GM23248 (cell line): ENCODE data around the gene TMEM117. TPM values are rescaled to one million over a fixed set of nuclear protein-coding genes. Genes with fewer than 3 reads are reported as not detected.

Source experiments
- DNase-seq: peaks from one replicate; pipeline ENCODE4 v3.0.0-alpha.2; 2015
- H2AFZ ChIP-seq: fragments of 200-600 bp; sonication (generic); 2 replicates; pipeline ENCODE4 v1.6.1; 2016; ENCODE audit warnings: antibody characterized with exemption
- H3F3A ChIP-seq: fragments of 200-600 bp; sonication (generic); 2 replicates; pipeline ENCODE4 v1.6.1; 2016; ENCODE audit warnings: mild to moderate bottlenecking, antibody characterized with exemption, mixed run types; ENCODE audit not compliant: insufficient read depth
- H3K27ac ChIP-seq: fragments of 200-600 bp; sonication (generic); 2 replicates; pipeline ENCODE4 v1.5.1; 2016; ENCODE audit warnings: mild to moderate bottlenecking
- H3K27me3 ChIP-seq: fragments of 200-600 bp; sonication (generic); replicated peaks from 2 replicates; pipeline ENCODE4 v1.6.1; 2016; ENCODE audit warnings: mild to moderate bottlenecking; ENCODE audit not compliant: insufficient read depth
- H3K36me3 ChIP-seq: fragments of 200-600 bp; sonication (generic); 2 replicates; pipeline ENCODE4 v1.6.1; 2016; ENCODE audit warnings: low read depth, mild to moderate bottlenecking
- H3K4me1 ChIP-seq: fragments of 200-600 bp; sonication (generic); 2 replicates; pipeline ENCODE4 v1.6.1; 2016; ENCODE audit warnings: mild to moderate bottlenecking; ENCODE audit not compliant: insufficient read depth
- H3K4me2 ChIP-seq: fragments of 200-600 bp; sonication (generic); one replicate; pipeline ENCODE4 v1.6.1; 2016; ENCODE audit warnings: mild to moderate bottlenecking; ENCODE audit not compliant: unreplicated experiment
- H3K4me3 ChIP-seq: fragments of 200-600 bp; sonication (generic); 2 replicates; pipeline ENCODE4 v1.5.1; 2016; ENCODE audit warnings: mild to moderate bottlenecking
- H3K79me2 ChIP-seq: fragments of 200-600 bp; sonication (generic); 2 replicates; pipeline ENCODE4 v1.6.1; 2016; ENCODE audit warnings: mild to moderate bottlenecking; ENCODE audit not compliant: insufficient read depth
- H3K9ac ChIP-seq: fragments of 200-600 bp; sonication (generic); 2 replicates; pipeline ENCODE4 v1.6.1; 2016; ENCODE audit warnings: mild to moderate bottlenecking
- H3K9me2 ChIP-seq: fragments of 200-600 bp; sonication (generic); 2 replicates; pipeline ENCODE4 v1.6.1; 2016; ENCODE audit warnings: mixed run types, mild to moderate bottlenecking, moderate library complexity; ENCODE audit not compliant: insufficient read depth
- H3K9me3 ChIP-seq: fragments of 200-600 bp; sonication (generic); one replicate; pipeline ENCODE4 v1.6.1; 2017; ENCODE audit warnings: low read depth
- H4K20me1 ChIP-seq: fragments of 200-600 bp; sonication (generic); 2 replicates; pipeline ENCODE4 v1.6.0; 2016; ENCODE audit not compliant: insufficient read depth
- EZH2 ChIP-seq: fragments of 200-600 bp; sonication (generic); IDR thresholded peaks from 2 replicates; pipeline ENCODE4 v1.6.1; 2018; ENCODE audit warnings: antibody characterized with exemption, mild to moderate bottlenecking; ENCODE audit not compliant: insufficient read depth, poor library complexity, severe bottlenecking
- EZH2phosphoT487 ChIP-seq: fragments of 200-600 bp; sonication (generic); IDR thresholded peaks from 2 replicates; pipeline ENCODE4 v1.6.1; 2018; ENCODE audit warnings: antibody characterized with exemption, moderate library complexity, mild to moderate bottlenecking, low read depth; ENCODE audit not compliant: insufficient read depth
- WGBS, 2 experiments: methylation state at CpG; one replicate each; pipeline ENCODE4 v1.1.6; 2015 to 2017; ENCODE audit warnings: low lambda C conversion rate in 2 of 2, low coverage in 1 of 2; ENCODE audit errors: missing lambda C conversion rate in 2 of 2; 5-methylcytosine and 5-hydroxymethylcytosine counted together
- in situ Hi-C: fragments of 300-500 bp; cut with MboI; formaldehyde crosslinking; loops from 2 replicates; pipeline ENCODE4 v1.15.0; 2020
- polyA plus RNA-seq: library from polyadenylated mRNA; unstranded; fragments of >200 nt; fragmentation: Nextera tagmentation; extraction: Ambion mirVana; gene quantifications from 2 replicates; pipeline ENCODE4 v1.2.1, GENCODE V29; 2016
- total RNA-seq: library from RNA; depleted of rRNA; stranded (reverse); fragments of >200 nt; shearing (Covaris generic); gene quantifications from 2 replicates; pipeline ENCODE4 v1.2.3, GENCODE V29; 2014

The TMEM117 gene
- total and polyA plus RNA-seq, 2 experiments from 2014 or later = 12.1 to 19.1 TPM

DNA sequence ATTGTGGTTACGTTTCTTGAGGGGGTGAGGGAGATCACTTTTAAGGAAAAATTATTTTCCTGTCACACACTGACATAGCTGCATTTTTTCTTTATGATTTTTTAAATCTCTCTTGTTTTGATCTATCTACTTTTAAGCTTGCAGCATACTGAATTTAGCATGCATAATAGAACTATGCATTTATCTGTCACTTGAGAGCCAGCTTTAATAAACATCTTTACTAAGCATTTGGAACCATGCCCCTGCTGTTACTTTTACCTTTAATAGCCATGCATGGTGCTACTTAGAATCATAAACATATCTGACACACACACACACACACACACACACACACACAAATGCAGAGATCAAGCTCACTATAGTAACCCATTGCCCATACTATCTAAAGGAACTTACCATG lies 554.0 kb downstream of the TMEM117 start:
- Histone ChIP-seq H2AFZ (no peak overlapping the region), H3K27me3 (no peaks in the 10 kb centered on the region), H3K9ac (no peak overlapping the region), H3K4me1 (no peaks in the 10 kb centered on the region), H3K27ac (no peak overlapping the region), H3K36me3 (no peaks in the 10 kb centered on the region), H3K9me2 (no peaks in the 10 kb centered on the region), H3K4me3 (no peak overlapping the region), H3K9me3 (no peaks in the 10 kb centered on the region), H4K20me1 (no peaks in the 10 kb centered on the region), H3K4me2 (no peak overlapping the region), H3K79me2 (no peaks in the 10 kb centered on the region), H3F3A (no peaks in the 10 kb centered on the region)
- in situ Hi-C loops = no loop called here
- TF ChIP-seq EZH2phosphoT487 = no peak
- TF ChIP-seq EZH2 = no peak
- 76 to 78% methylated on average over 1 of the region's 1 CpG for WGBS, 2 experiments
- DNase-seq = no peak

DNA sequence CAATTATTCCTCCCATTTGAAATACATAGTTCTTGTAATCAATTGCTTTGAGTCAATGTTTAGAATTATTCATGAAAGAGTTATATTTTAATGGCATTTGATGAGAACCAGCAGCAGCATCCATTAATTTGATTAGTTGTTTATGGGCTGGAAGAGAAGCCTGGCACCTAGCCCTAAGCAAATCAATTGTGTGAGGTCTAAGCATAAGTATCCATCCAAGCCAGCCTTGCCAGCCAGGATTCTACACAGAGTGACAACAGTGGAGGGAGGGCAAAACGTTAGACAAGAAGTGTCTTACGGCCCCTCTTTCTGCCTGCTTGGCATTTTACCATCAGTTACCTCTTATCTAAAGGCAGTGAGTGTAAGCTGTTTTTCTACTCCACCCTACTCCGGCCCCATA lies 561.8 kb downstream of the TMEM117 start:
- Histone ChIP-seq H3K9me3 (no peaks in the 10 kb centered on the region), H3K4me3 (no peak overlapping the region), H4K20me1 (no peaks in the 10 kb centered on the region), H3K9me2 (no peaks in the 10 kb centered on the region), H3K36me3 (no peaks in the 10 kb centered on the region), H3K4me1 (no peaks in the 10 kb centered on the region), H3K9ac (no peak overlapping the region), H3F3A (no peaks in the 10 kb centered on the region), H3K27me3 (no peaks in the 10 kb centered on the region), H3K27ac (no peak overlapping the region), H3K4me2 (no peak overlapping the region), H3K79me2 (no peaks in the 10 kb centered on the region), H2AFZ (no peak overlapping the region)
- 16 to 18% methylated on average over 3 of the region's 3 CpGs for WGBS, 2 experiments
- no peak for DNase-seq
- TF ChIP-seq EZH2 (no peak), EZH2phosphoT487 (no peak)
- in situ Hi-C loops = no loop called here

DNA sequence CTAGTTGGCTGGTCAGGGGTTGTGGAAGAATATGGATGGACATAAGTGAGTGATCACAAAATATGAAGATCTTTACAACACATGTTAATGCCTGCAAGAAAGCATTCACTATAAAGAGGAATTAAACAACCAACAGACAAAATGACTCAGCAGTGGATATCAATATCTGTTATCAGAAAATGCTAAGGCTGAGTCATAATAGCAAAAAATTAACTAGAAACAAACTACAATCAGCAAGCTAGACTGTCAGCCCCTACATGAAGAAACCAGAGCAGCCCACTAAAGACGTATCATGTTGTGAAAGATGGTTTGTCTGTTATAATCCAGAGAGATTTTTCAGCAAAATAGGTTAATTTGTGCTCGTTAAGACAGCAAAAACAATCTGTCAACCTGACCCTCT lies 567.3 kb downstream of the TMEM117 start:
- H3K27me3 ChIP-seq = 0 out of 2 replicates have a peak, but pooled peaks cover 7% of the 10 kb centered on the region
- H3K9me2 ChIP-seq = no peaks in the 10 kb centered on the region
- H3K27ac ChIP-seq = no peak overlapping the region
- no peak overlapping the region for H3K4me3 ChIP-seq
- H3K79me2 ChIP-seq = no peaks in the 10 kb centered on the region
- H3K4me2 ChIP-seq = no peak overlapping the region
- H3K4me1 ChIP-seq = no peaks in the 10 kb centered on the region
- no peak overlapping the region for H3K9ac ChIP-seq
- H3K36me3 ChIP-seq = no peaks in the 10 kb centered on the region
- in situ Hi-C loops = no loop called here
- DNase-seq = no peak
- no peaks in the 10 kb centered on the region for H4K20me1 ChIP-seq
- TF ChIP-seq EZH2 (no peak), EZH2phosphoT487 (no peak)
- no peaks in the 10 kb centered on the region for H3K9me3 ChIP-seq
- no peak overlapping the region for H2AFZ ChIP-seq
- WGBS, 2 experiments = 5 to 13% methylated on average over 2 of the region's 2 CpGs
- no peaks in the 10 kb centered on the region for H3F3A ChIP-seq

- no peaks in the 10 kb centered on the region for H3F3A ChIP-seq
- H4K20me1 ChIP-seq = no peaks in the 10 kb centered on the region
- no peak for DNase-seq
- 7 to 9% methylated on average over 4 of the region's 4 CpGs for WGBS, 2 experiments
- no peaks in the 10 kb centered on the region for H3K9me2 ChIP-seq
- in situ Hi-C loops = no loop called here
- no peaks in the 10 kb centered on the region for H3K4me1 ChIP-seq
- no peaks in the 10 kb centered on the region for H3K36me3 ChIP-seq
- no peaks in the 10 kb centered on the region for H3K9me3 ChIP-seq
- H2AFZ ChIP-seq = no peak overlapping the region
- no peaks in the 10 kb centered on the region for H3K79me2 ChIP-seq
- no peak overlapping the region for H3K9ac ChIP-seq
- no peak overlapping the region for H3K4me2 ChIP-seq
- no peak overlapping the region for H3K27ac ChIP-seq
- no peak overlapping the region for H3K4me3 ChIP-seq
- H3K27me3 ChIP-seq = peaks cover 7% of the 10 kb centered on the region; the same call in 1 of the 2 replicates
- TF ChIP-seq EZH2 (no peak), EZH2phosphoT487 (no peak)
These were observed 569.4 kb downstream of the TMEM117 start for GRCh38 chr12:44405297-44405696.

GRCh38 chr12:44422559-44422958 lies 586.7 kb downstream of the TMEM117 start:
- H3K36me3 ChIP-seq = no peaks in the 10 kb centered on the region

More at GRCh38 chr12:44422559-44422958, 586.7 kb downstream of the TMEM117 start:
- no peaks in the 10 kb centered on the region for H4K20me1 ChIP-seq
- no peaks in the 10 kb centered on the region for H3K27me3 ChIP-seq
- H3K4me3 ChIP-seq = no peak overlapping the region
- WGBS, 2 experiments = 60 to 68% methylated on average over 1 of the region's 1 CpG
- no peak overlapping the region for H2AFZ ChIP-seq
- no peak overlapping the region for H3K4me2 ChIP-seq
- no peaks in the 10 kb centered on the region for H3K9me3 ChIP-seq
- no peak overlapping the region for H3K27ac ChIP-seq
- TF ChIP-seq EZH2 (no peak), EZH2phosphoT487 (no peak)
- H3K79me2 ChIP-seq = no peaks in the 10 kb centered on the region
- no peaks in the 10 kb centered on the region for H3K4me1 ChIP-seq
- no peak for DNase-seq
- 0 out of 2 replicates have a peak, but pooled peaks cover 4% of the 10 kb centered on the region for H3K9me2 ChIP-seq
- in situ Hi-C loops = no loop called here
- H3F3A ChIP-seq = no peaks in the 10 kb centered on the region
- no peak overlapping the region for H3K9ac ChIP-seq
